ENCODE data around the gene NDFIP1. TPM values are rescaled to one million over a fixed set of nuclear protein-coding genes. Genes with fewer than 3 reads are reported as not detected.

Gene NDFIP1
- total and polyA plus RNA-seq, 2 of the 13 experiments (the other 11 are each of a cell fraction or from before 2014, with no cell fraction given): 12.4 to 15.7 TPM

GRCh38 chr5:142108432-142109330 is at the start of gene NDFIP1 (continued):
- TF ChIP-seq ZNF552 (CRISPR knock-in tag; IDR thresholded peaks at IDR 0.05; ENCODE audit: borderline replicate concordance) (no peak), HOXD1 (CRISPR knock-in tag; IDR thresholded peaks at IDR 0.05) (no peak), ATRX (CRISPR knock-in tag; IDR thresholded peaks at IDR 0.05; ENCODE audit: borderline replicate concordance) (no peak), PHF5A (CRISPR knock-in tag; IDR thresholded peaks at IDR 0.05; ENCODE audit: low read depth, unreplicated experiment) (no peak), BRCA1 (CRISPR knock-in tag; IDR thresholded peaks at IDR 0.05) (0 out of 2 replicates have a peak, but pooled peaks have one; percentile 41), MXI1 (IDR thresholded peaks at IDR 0.05; ENCODE audit: borderline replicate concordance, low read depth, low read length) (0 out of 3 replicates have a peak, but pooled peaks have one; percentile 14), PLSCR1 (CRISPR knock-in tag; IDR thresholded peaks at IDR 0.05; ENCODE audit: borderline replicate concordance) (no peak), ZMYM3 (CRISPR knock-in tag; IDR thresholded peaks at IDR 0.05) (0 out of 2 replicates have a peak, but pooled peaks have one; percentile 57), RNF2 (conservative IDR thresholded peaks at IDR 0.05; ENCODE audit: low read depth) (peak; percentile 53; the same call in 1 of the 2 replicates), NCOR1 (IDR thresholded peaks at IDR 0.05; ENCODE audit: borderline replicate concordance, low read length) (no peak), MLLT10 (CRISPR knock-in tag; IDR thresholded peaks at IDR 0.05) (no peak), HDAC1 (CRISPR knock-in tag; IDR thresholded peaks at IDR 0.05) (peak; percentile 33; the same call in 1 of the 2 replicates), KDM4B (CRISPR knock-in tag; IDR thresholded peaks at IDR 0.05) (no peak), ZNF513 (CRISPR knock-in tag; conservative IDR thresholded peaks at IDR 0.05) (no peak), TCF7 (IDR thresholded peaks at IDR 0.05; ENCODE audit: low read depth) (no peak), GATAD2A (CRISPR knock-in tag; IDR thresholded peaks at IDR 0.05) (peak; percentile 16; the same call in 1 of the 2 replicates), POGK (CRISPR knock-in tag; conservative IDR thresholded peaks at IDR 0.05) (peak; percentile 93; the same call in 1 of the 2 replicates), PHF8 (CRISPR knock-in tag; IDR thresholded peaks at IDR 0.05) (peak; percentile 92), ZNF432 (CRISPR knock-in tag; IDR thresholded peaks at IDR 0.05; ENCODE audit: borderline replicate concordance) (no peak), CHD2 (IDR thresholded peaks at IDR 0.05; ENCODE audit: low read depth, low read length) (no peak), ZSCAN9 (CRISPR knock-in tag; IDR thresholded peaks at IDR 0.05; ENCODE audit: borderline replicate concordance) (no peak), ZNF329 (CRISPR knock-in tag; IDR thresholded peaks at IDR 0.05; ENCODE audit: low read depth) (peak; percentile 86), DRAP1 (CRISPR knock-in tag; IDR thresholded peaks at IDR 0.05) (0 out of 2 replicates have a peak, but pooled peaks have one; percentile 33), NFE2L2 (IDR thresholded peaks at IDR 0.05; ENCODE audit: low read length) (no peak), ZNF792 (CRISPR knock-in tag; IDR thresholded peaks at IDR 0.05) (0 out of 2 replicates have a peak, but pooled peaks have one; percentile 40), HOXA9 (CRISPR knock-in tag; IDR thresholded peaks at IDR 0.05; ENCODE audit: borderline replicate concordance) (peak; percentile 57; the same call in 1 of the 2 replicates), HOXA7 (CRISPR knock-in tag; IDR thresholded peaks at IDR 0.05) (no peak), ZNF614 (CRISPR knock-in tag; IDR thresholded peaks at IDR 0.05; ENCODE audit: borderline replicate concordance) (peak; percentile 77; the same call in 1 of the 2 replicates)
